Adipocyte (in vitro differentiated cells): ENCODE data around the gene DNASE1L1.

Source experiments
- DNase-seq: peaks from one replicate; pipeline ENCODE4 v3.0.0-alpha.2; 2015; ENCODE audit warnings: low read depth
- H3K27me3 ChIP-seq: replicated peaks from 2 replicates; pipeline ENCODE4 v1.7.0; 2013; ENCODE audit warnings: mild to moderate bottlenecking, low read length, moderate library complexity; ENCODE audit not compliant: control insufficient read depth, insufficient read depth
- H3K36me3 ChIP-seq: 2 replicates; pipeline ENCODE4 v1.7.0; 2013; ENCODE audit warnings: low read length, mild to moderate bottlenecking, moderate library complexity; ENCODE audit not compliant: control insufficient read depth, insufficient read depth, severe bottlenecking
- H3K4me1 ChIP-seq: 2 replicates; pipeline ENCODE4 v1.7.0; 2013; ENCODE audit warnings: mild to moderate bottlenecking, low read length, moderate library complexity; ENCODE audit not compliant: control insufficient read depth, insufficient read depth
- H3K4me3 ChIP-seq: 2 replicates; pipeline ENCODE4 v1.7.0; 2013; ENCODE audit warnings: mild to moderate bottlenecking, low read length, moderate library complexity
- H3K9ac ChIP-seq: 2 replicates; pipeline ENCODE4 v1.7.0; 2013; ENCODE audit warnings: mild to moderate bottlenecking, low read length, moderate library complexity
- H3K9me3 ChIP-seq: 2 replicates; pipeline ENCODE4 v1.7.0; 2013; ENCODE audit warnings: mild to moderate bottlenecking, low read length, moderate library complexity; ENCODE audit not compliant: control insufficient read depth

The DNASE1L1 gene

DNA sequence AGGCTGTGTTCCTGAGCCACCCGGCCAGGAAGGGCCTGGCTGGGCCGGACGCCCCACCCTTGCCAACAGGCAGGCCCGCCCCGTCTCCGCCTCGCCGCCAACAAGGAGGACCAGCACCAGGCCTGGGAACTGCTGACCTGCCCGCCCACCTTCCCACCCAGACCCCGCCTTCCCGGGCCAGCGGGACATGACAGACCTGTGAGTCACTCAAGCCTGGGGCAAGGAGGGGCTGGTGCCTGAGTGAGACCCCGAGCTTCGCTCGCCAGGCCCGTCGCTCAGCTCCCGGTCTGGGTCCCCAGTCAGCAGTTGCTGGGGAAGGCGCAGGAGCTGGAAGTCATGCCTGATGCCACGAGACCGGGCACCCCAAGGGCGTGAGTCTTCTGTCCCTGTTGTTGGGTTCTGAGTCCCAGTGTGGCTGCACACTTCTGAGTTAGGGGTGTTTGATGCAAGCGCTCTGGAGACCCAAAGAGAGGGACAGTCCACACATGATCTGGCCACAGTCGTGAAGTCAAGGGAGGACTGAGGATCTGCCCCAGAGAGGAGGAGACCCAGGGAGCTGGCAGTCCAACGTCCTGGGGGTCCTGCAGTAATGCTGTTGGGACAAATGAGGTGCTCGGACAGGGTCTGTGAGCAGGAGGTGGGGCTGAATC is at the start of gene DNASE1L1:
TSS of gene DNASE1L1 (minus strand) at position 33 of the 650 bp plus-strand sequence. CDS start 3,686 bp downstream, outside the sequence.
- H3K9me3 ChIP-seq, result no peaks in the 10 kb centered on the region
- peak within 1 kb of the TSS; percentile 69 for H3K9ac ChIP-seq
- peaks cover 5% of the 10 kb centered on the region for H3K4me1 ChIP-seq
- H3K36me3 ChIP-seq, result no peaks in the 10 kb centered on the region
- H3K27me3 ChIP-seq, result no peaks in the 10 kb centered on the region
- DNase-seq, result peak; percentile 84
- H3K4me3 ChIP-seq, result peak within 1 kb of the TSS; percentile 39

GRCh38 chrX:154458116-154458953 is 49.3 kb upstream of the DNASE1L1 start, which contains the start of gene PLXNA3:
TSS of gene PLXNA3 (plus strand) at chrX:154458281. CDS start at chrX:154460184, 1,903 bp downstream.
- Histone ChIP-seq H3K4me1 (no peaks in the 10 kb centered on the region), H3K36me3 (peaks cover 22% of the 10 kb centered on the region), H3K9me3 (no peaks in the 10 kb centered on the region), H3K4me3 (peak within 1 kb of the TSS; percentile 84), H3K9ac (peak within 1 kb of the TSS; percentile 90), H3K27me3 (no peaks in the 10 kb centered on the region)
- peak; percentile 74 for DNase-seq

GRCh38 chrX:154457491-154458115 is 48.5 kb upstream of the DNASE1L1 start:
- peak; percentile 58 for DNase-seq
- Histone ChIP-seq H3K27me3 (no peaks in the 10 kb centered on the region), H3K4me1 (no peaks in the 10 kb centered on the region), H3K9ac (peak overlapping the region; percentile 90), H3K36me3 (peaks cover 21% of the 10 kb centered on the region), H3K4me3 (peak overlapping the region; percentile 78), H3K9me3 (no peaks in the 10 kb centered on the region)

GRCh38 chrX:154452823-154453222 is 43.8 kb upstream of the DNASE1L1 start:
- no peak for DNase-seq
- Histone ChIP-seq H3K36me3 (peaks cover 37% of the 10 kb centered on the region), H3K27me3 (no peaks in the 10 kb centered on the region), H3K9me3 (no peaks in the 10 kb centered on the region), H3K4me1 (no peaks in the 10 kb centered on the region), H3K4me3 (no peak overlapping the region), H3K9ac (no peak overlapping the region)

GRCh38 chrX:154450312-154450711 is 41.3 kb upstream of the DNASE1L1 start:
- Histone ChIP-seq H3K4me1 (peaks cover 7% of the 10 kb centered on the region), H3K9ac (no peak overlapping the region), H3K27me3 (no peaks in the 10 kb centered on the region), H3K4me3 (no peak overlapping the region), H3K9me3 (no peaks in the 10 kb centered on the region), H3K36me3 (peaks cover 41% of the 10 kb centered on the region)
- no peak for DNase-seq

DNA sequence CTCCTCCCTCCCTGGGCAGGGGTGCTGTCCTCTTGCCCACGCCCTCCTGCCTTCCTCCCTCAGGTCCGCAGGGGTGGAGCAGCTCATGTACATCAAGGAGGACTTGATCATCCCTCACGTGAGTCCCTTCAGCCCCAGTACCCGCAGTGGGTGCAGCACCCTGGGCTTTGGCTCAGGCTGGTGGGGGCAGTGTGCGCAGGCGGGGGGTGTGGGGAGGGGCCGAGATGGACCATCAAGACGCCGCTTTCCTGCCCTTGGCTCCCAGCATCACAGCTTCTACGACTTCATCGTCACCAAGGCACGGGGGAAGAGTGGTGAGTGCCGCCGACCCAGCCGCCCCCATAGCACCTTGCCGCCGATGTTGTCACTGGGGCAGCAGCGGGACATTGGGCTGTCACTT is 40.6 kb upstream of the DNASE1L1 start:
- Histone ChIP-seq H3K27me3 (no peaks in the 10 kb centered on the region), H3K9me3 (no peaks in the 10 kb centered on the region), H3K4me3 (no peak overlapping the region), H3K36me3 (peaks cover 41% of the 10 kb centered on the region), H3K9ac (no peak overlapping the region), H3K4me1 (peaks cover 13% of the 10 kb centered on the region)
- DNase-seq, result no peak

- Histone ChIP-seq H3K4me1 (peaks cover 13% of the 10 kb centered on the region), H3K4me3 (no peak overlapping the region), H3K9ac (no peak overlapping the region), H3K9me3 (no peaks in the 10 kb centered on the region), H3K27me3 (no peaks in the 10 kb centered on the region), H3K36me3 (peaks cover 41% of the 10 kb centered on the region)
- DNase-seq, result no peak
Observed at GRCh38 chrX:154448484-154448883, 39.4 kb upstream of the DNASE1L1 start.

GRCh38 chrX:154446430-154446829 is 37.4 kb upstream of the DNASE1L1 start:
- Histone ChIP-seq H3K4me3 (no peak overlapping the region), H3K9me3 (no peaks in the 10 kb centered on the region), H3K36me3 (peaks cover 40% of the 10 kb centered on the region), H3K9ac (no peak overlapping the region), H3K4me1 (peaks cover 13% of the 10 kb centered on the region), H3K27me3 (no peaks in the 10 kb centered on the region)
- no peak for DNase-seq

DNA sequence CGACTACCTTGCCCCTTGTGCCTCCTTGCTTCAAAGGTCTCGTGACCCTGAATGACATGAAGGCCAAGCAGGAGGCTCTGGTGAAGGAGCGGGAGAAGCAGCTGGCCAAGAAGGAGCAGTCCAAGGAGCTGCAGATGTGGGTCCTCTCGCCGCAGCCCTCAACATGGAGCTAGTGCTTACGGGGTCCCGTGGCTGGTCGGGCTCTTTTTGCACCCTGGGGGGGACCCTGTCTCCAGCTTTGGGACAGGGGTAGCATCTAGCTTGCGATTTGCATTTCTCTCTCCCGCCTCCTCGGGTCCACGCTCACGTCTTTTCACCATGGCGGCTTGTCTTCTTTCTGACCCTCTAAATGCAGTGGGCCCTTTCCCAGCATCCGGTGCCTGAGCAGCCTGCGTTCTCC is 36.7 kb upstream of the DNASE1L1 start:
- no peaks in the 10 kb centered on the region for H3K9me3 ChIP-seq
- no peak for DNase-seq
- H3K4me1 ChIP-seq, result peaks cover 13% of the 10 kb centered on the region
- no peak overlapping the region for H3K9ac ChIP-seq
- no peaks in the 10 kb centered on the region for H3K27me3 ChIP-seq
- peaks cover 37% of the 10 kb centered on the region for H3K36me3 ChIP-seq
- H3K4me3 ChIP-seq, result peak overlapping the region; percentile 82

DNA sequence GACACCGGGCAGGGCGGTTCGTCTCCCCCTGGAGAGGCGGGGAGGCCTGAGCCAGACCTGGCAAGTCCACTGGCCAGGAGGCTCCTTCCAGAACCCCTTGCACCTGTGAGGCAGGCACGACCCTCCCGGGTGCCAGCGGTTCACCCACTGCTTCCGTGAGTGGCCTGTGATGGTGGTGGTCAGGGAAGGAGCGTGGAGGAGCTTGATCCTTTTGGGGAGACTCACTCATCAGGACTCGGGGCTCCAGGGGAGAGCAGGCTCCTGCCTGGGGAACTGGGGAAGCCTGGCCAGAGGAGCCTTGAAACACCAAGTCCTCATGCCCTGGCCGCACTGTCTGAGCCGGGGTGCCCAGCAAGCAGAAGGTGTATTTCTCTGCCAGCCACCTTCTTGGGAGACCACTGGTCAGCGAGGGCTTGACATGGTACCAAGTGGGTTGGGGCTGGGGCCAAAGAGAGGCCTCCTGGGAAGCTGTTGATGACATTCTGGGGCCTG is 35.7 kb upstream of the DNASE1L1 start:
- no peaks in the 10 kb centered on the region for H3K27me3 ChIP-seq
- peaks cover 13% of the 10 kb centered on the region for H3K4me1 ChIP-seq
- H3K9me3 ChIP-seq, result no peaks in the 10 kb centered on the region
- no peak for DNase-seq
- H3K9ac ChIP-seq, result peak overlapping the region; percentile 92
- H3K4me3 ChIP-seq, result peak overlapping the region; percentile 82
- peaks cover 27% of the 10 kb centered on the region for H3K36me3 ChIP-seq
